DND-41 (cell line): ENCODE results near the gene TBC1D22B.

ENCODE experiments used
- ATAC-seq: fragments of 200-7000 bp; cut with Tn5 transposase; 3 replicates; pipeline ENCODE4 v1.9.1; 2021; ENCODE audit warnings: low read depth; ENCODE audit not compliant: insufficient read depth
- DNase-seq: peaks from one replicate; pipeline ENCODE4 v3.0.0-alpha.2; 2020
- H2AFZ ChIP-seq: 2 replicates; pipeline ENCODE4 v1.6.0; 2012; ENCODE audit warnings: low read depth, low read length
- H3K27ac ChIP-seq: 2 replicates; pipeline ENCODE4 v1.5.1; 2012; ENCODE audit warnings: low read length, inconsistent platforms
- H3K27me3 ChIP-seq: fragments of 200-600 bp; sonication (generic); 2 replicates; pipeline ENCODE4 v1.6.0; 2012; ENCODE audit warnings: low read length, mild to moderate bottlenecking, inconsistent platforms; ENCODE audit not compliant: insufficient read depth, poor library complexity
- H3K36me3 ChIP-seq: 2 replicates; pipeline ENCODE4 v1.5.1; 2012; ENCODE audit warnings: low read length, inconsistent platforms; ENCODE audit not compliant: insufficient read depth
- H3K4me1 ChIP-seq: 2 replicates; pipeline ENCODE4 v1.5.1; 2012; ENCODE audit warnings: mild to moderate bottlenecking, low read length; ENCODE audit not compliant: insufficient read depth
- H3K4me2 ChIP-seq: 2 replicates; pipeline ENCODE4 v1.6.0; 2012; ENCODE audit warnings: mild to moderate bottlenecking, moderate library complexity, low read length, inconsistent platforms; ENCODE audit not compliant: insufficient read depth
- H3K4me3 ChIP-seq, 2 experiments: fragments of 200-600 bp in 1 of 2; shearing (Covaris generic) in 1 of 2; 2 replicates each; pipeline ENCODE4 v1.5.1; 2012 to 2016; ENCODE audit warnings: inconsistent platforms in 2 of 2, low read length in 2 of 2, mild to moderate bottlenecking in 2 of 2, low read depth in 1 of 2, moderate library complexity in 1 of 2
- H3K79me2 ChIP-seq: 2 replicates; pipeline ENCODE4 v1.6.0; 2012; ENCODE audit warnings: low read length, inconsistent platforms; ENCODE audit not compliant: insufficient read depth
- H3K9ac ChIP-seq: 2 replicates; pipeline ENCODE4 v1.6.0; 2012; ENCODE audit warnings: low read depth, mild to moderate bottlenecking, inconsistent platforms, low read length, moderate library complexity
- H3K9me3 ChIP-seq: 2 replicates; pipeline ENCODE4 v1.5.1; 2012; ENCODE audit warnings: low read length, moderate library complexity, mild to moderate bottlenecking, inconsistent platforms; ENCODE audit not compliant: insufficient read depth, severe bottlenecking
- H4K20me1 ChIP-seq: 2 replicates; pipeline ENCODE4 v1.6.0; 2012; ENCODE audit warnings: low read length; ENCODE audit not compliant: insufficient read depth
- EZH2 ChIP-seq: IDR thresholded peaks from 3 replicates; pipeline ENCODE4 v1.6.1; 2012; ENCODE audit warnings: borderline replicate concordance, low read depth, mild to moderate bottlenecking, moderate library complexity, low read length, inconsistent platforms; ENCODE audit not compliant: severe bottlenecking
- TF ChIP-seq, protein P1 (sequence below): IDR thresholded peaks from 2 replicates; pipeline ENCODE4 v1.5.1; 2012; ENCODE audit warnings: borderline replicate concordance, low read length, moderate library complexity, mild to moderate bottlenecking; ENCODE audit not compliant: poor library complexity, severe bottlenecking; ENCODE audit errors: extremely low read depth

Gene TBC1D22B

DNA sequence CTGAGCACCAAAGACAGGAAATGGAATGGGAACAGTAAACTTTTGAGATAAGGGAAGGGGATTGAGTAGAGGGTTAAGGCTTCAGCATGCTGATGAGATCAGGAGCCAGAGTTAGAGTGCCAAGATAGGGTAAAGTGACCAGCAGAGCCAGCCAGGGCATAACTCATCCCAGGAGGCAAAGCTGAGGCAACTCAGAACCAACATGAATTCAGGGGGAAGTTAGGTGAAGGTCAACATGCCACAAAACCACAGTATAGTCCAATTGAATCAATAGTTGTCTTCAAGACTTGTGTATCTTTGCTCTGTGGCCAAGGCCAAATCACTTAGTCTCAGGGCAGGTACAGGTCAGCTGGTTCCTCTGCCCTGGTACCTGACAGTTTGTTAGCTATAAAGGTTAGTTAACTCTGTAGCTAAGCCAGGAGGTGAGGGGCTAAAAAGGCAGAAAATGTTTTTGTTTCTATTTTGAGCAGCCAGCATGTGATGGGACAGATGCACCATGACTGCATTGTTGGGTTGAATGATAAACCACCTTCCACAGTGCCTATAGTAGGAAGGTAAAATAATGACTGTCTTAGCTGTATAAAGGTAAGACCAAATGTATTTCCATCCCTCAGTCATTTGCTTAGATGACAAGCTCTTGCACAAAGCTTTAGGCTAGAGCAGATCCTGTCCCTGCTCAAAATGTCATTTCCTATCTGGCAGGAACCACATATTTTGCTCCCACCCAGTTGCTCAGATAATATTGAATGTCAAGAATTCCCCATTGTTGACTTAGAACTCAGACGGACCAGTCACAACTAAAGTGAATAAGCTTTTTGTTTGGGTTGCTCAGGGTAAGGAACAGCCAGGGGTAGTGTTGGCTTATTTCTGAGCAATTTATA lies 112.0 kb downstream of the TBC1D22B start:
- Histone ChIP-seq H4K20me1 (peaks cover 9% of the 10 kb centered on the region; the same call in 1 of the 2 replicates), H3K36me3 (peaks cover 89% of the 10 kb centered on the region)

DNA sequence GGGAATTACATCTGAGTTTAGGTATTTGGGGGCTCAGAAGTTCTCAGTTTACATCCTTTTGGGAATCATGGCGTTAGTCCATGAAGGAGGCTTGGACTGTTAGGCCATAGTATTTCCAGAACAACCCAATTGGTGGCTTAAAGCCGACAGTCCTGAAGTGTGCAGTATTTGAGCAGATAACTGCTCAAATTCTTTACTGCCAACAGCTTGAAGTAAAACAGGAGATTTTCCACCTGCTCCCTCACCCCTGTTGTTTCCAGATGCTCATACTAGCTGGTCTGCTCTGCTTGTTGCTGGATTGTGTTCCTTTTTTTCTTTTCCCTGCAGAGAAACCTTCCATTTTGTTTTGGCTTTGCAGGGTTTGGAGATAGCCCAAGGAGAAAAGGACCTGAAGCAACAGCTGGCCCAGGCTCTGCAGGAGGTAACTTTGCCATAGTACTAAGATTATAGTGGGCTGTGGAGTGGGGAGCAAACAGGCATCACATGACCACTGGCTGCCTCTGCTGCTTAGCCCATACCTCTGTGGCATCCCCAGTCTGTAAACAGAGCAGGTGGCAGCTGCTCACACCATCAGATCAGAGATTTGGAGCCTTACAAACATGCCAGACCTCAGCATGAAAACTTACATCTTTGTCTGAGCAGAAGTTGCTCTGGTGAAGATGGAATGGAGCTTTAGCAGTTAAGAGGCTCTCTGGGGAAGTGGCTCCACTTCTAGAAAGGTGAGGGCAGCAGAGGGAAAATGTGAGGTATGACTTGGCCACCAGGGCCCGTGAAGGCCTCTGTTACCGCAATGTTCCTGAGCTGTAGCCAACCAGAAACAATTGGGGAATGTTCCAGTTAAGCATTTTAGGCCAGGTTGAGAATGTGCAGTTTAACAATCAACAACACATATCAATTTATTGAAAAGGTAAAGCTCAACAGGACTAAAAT lies 113.8 kb downstream of the TBC1D22B start:
- Histone ChIP-seq H3K27me3 (no peaks in the 10 kb centered on the region), H3K27ac (no peak overlapping the region), H3K79me2 (peaks cover 12% of the 10 kb centered on the region; the same call in 1 of the 2 replicates), H3K4me2 (no peak overlapping the region), H3K36me3 (peaks cover 96% of the 10 kb centered on the region), H3K4me1 (no peaks in the 10 kb centered on the region), H3K9ac (no peak overlapping the region), H3K4me3 (no peak overlapping the region), H3K9me3 (no peaks in the 10 kb centered on the region), H4K20me1 (peaks cover 14% of the 10 kb centered on the region; the same call in 1 of the 2 replicates), H2AFZ (no peak overlapping the region)
- TF ChIP-seq EZH2: no peak
- TF ChIP-seq, protein P1, sequence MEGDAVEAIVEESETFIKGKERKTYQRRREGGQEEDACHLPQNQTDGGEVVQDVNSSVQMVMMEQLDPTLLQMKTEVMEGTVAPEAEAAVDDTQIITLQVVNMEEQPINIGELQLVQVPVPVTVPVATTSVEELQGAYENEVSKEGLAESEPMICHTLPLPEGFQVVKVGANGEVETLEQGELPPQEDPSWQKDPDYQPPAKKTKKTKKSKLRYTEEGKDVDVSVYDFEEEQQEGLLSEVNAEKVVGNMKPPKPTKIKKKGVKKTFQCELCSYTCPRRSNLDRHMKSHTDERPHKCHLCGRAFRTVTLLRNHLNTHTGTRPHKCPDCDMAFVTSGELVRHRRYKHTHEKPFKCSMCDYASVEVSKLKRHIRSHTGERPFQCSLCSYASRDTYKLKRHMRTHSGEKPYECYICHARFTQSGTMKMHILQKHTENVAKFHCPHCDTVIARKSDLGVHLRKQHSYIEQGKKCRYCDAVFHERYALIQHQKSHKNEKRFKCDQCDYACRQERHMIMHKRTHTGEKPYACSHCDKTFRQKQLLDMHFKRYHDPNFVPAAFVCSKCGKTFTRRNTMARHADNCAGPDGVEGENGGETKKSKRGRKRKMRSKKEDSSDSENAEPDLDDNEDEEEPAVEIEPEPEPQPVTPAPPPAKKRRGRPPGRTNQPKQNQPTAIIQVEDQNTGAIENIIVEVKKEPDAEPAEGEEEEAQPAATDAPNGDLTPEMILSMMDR: no peak
- ATAC-seq (no peak), DNase-seq (no peak)

More for the DNA sequence above, 112.0 kb downstream of the TBC1D22B start:
- no peak for ATAC-seq
- Histone ChIP-seq H3K9me3 (no peaks in the 10 kb centered on the region), H3K27ac (no peak overlapping the region), H3K9ac (no peak overlapping the region), H3K4me2 (no peak overlapping the region), H3K4me3 (no peak overlapping the region), H3K4me1 (no peaks in the 10 kb centered on the region), H3K79me2 (peaks cover 20% of the 10 kb centered on the region; the same call in 1 of the 2 replicates), H3K27me3 (no peaks in the 10 kb centered on the region), H2AFZ (no peak overlapping the region)
- no peak for DNase-seq
- TF ChIP-seq, protein P1: no peak
- no peak for TF ChIP-seq EZH2

DNA sequence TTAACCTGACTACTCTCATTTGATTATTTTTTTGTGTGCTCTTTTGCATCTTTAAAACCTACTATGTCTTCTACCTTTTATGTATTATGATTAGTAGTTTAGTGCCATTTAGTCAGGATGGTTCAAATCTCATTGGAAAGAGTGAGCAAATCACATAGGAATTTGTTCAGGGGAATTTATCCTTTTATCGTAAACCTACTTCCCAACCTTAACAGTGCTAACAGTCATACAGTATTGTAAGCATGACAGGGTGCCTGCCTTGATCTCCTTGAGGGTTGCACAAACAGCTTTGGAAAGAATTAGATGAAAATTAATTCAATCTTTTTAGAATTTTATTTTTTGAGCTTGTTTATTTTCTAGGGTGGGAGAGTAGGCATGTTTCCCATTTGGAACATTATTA lies 114.5 kb downstream of the TBC1D22B start:
- no peaks in the 10 kb centered on the region for H3K9me3 ChIP-seq
- H3K27ac ChIP-seq: no peak overlapping the region
- no peaks in the 10 kb centered on the region for H3K4me1 ChIP-seq
- peaks cover 6% of the 10 kb centered on the region; the same call in 1 of the 2 replicates for H3K79me2 ChIP-seq
- H3K4me2 ChIP-seq: no peak overlapping the region
- H4K20me1 ChIP-seq: peaks cover 11% of the 10 kb centered on the region; the same call in 1 of the 2 replicates
- TF ChIP-seq, protein P1: no peak
- TF ChIP-seq EZH2: no peak
- no peaks in the 10 kb centered on the region for H3K27me3 ChIP-seq
- no peak for ATAC-seq
- H3K4me3 ChIP-seq: no peak overlapping the region
- peaks cover 96% of the 10 kb centered on the region for H3K36me3 ChIP-seq
- no peak overlapping the region for H3K9ac ChIP-seq
- H2AFZ ChIP-seq: no peak overlapping the region
- no peak for DNase-seq
